H1 (cell line): Measurements from ENCODE around the gene PDE4D. TPM values are rescaled to one million over a fixed set of nuclear protein-coding genes. Genes with fewer than 3 reads are reported as not detected.

Experiments
- EP300 ChIP-seq, 2 experiments: IDR thresholded peaks; 1 replicate in 1 of 2; 2 replicates in 1 of 2; pipeline ENCODE4 v1.6.1; 2011 to 2012; ENCODE audit warnings: low read depth in 2 of 2, low read length in 2 of 2, mild to moderate bottlenecking in 2 of 2, borderline replicate concordance in 1 of 2, inconsistent platforms in 1 of 2, moderate library complexity in 1 of 2
- HDAC2 ChIP-seq, 2 experiments: fragments of 300-600 bp in 1 of 2; sonication (generic) in 1 of 2; IDR thresholded peaks; 2 replicates each; pipeline ENCODE4 v1.6.1; 2011 to 2012; ENCODE audit warnings: low read depth in 2 of 2, low read length in 2 of 2, mild to moderate bottlenecking in 2 of 2, moderate library complexity in 2 of 2, borderline replicate concordance in 1 of 2, inconsistent platforms in 1 of 2
- JUND ChIP-seq: IDR thresholded peaks from 2 replicates; pipeline ENCODE4 v1.6.1; 2011; ENCODE audit warnings: mild to moderate bottlenecking, improper control_type of control experiment, low read length
- KDM1A ChIP-seq: fragments of 200-600, 300-600 bp; sonication (generic); IDR thresholded peaks from 2 replicates; pipeline ENCODE4 v1.7.1; 2016; ENCODE audit warnings: mild to moderate bottlenecking, low read length, borderline replicate concordance
- SIX5 ChIP-seq: IDR thresholded peaks from 2 replicates; pipeline ENCODE4 v1.6.1; 2011; ENCODE audit warnings: mild to moderate bottlenecking, low read depth, low read length
- polyA plus RNA-seq, 7 experiments: library from polyadenylated mRNA; depleted of rRNA in 3 of 7; stranded (reverse) in 5 of 7; unstranded in 2 of 7; fragments of >200 nt in 5 of 7; fragments of 200-250 nt in 2 of 7; gene quantifications; 1 replicate in 5 of 7; 2 replicates in 1 of 7; 4 replicates in 1 of 7; pipeline versions ENCODE4 v1.2.1 to v1.2.3, GENCODE V29; 2011 to 2013; ENCODE audit warnings: missing spikeins in 2 of 7, mixed read lengths in 2 of 7
- total RNA-seq: library from RNA; stranded (reverse); fragmentation: NEBNext Ultra II Directional; extraction: Animal tissue kit (Norgen Biotek cat#: 25700); gene quantifications from 2 replicates; pipeline ENCODE4 v1.2.1, GENCODE V29; 2021
- TF ChIP-seq, protein P1 (sequence below): fragments of 300-600 bp; sonication (generic); IDR thresholded peaks from 2 replicates; pipeline ENCODE4 v1.7.1; 2012; ENCODE audit warnings: low read length, moderate library complexity, mild to moderate bottlenecking, inconsistent platforms; ENCODE audit not compliant: insufficient replicate concordance

The PDE4D gene
- total and polyA plus RNA-seq, 2 of the 8 experiments (the other 6 are each of a cell fraction or from before 2014, with no cell fraction given) = 2.3 to 3.7 TPM

DNA sequence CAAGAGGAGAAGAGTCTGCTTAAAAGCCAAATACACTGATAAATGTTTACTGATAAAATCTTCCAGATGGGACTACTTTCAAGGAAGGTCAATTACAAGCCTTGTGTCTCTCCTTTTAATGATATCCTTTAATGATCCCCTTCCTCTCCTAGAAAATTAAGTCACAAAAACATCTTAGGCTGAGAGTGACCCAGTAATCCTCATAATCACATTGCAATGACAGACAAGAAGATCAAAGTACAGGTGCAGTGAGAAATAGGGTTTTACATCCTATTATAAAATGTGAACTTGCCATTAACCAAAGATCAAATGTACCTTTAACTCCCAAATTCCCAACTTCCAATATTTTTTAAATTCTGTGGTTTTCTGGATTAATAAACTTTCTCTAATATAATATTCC is 795.8 kb downstream of the PDE4D start (continued):
- TF ChIP-seq HDAC2 (IDR thresholded peaks at IDR 0.05; ENCODE audit: borderline replicate concordance in 1 of 2, low read depth in 2 of 2, low read length in 2 of 2) (no peak), KDM1A (no peak), EP300 (IDR thresholded peaks at IDR 0.05; ENCODE audit: borderline replicate concordance in 1 of 2, low read depth in 2 of 2, low read length in 2 of 2) (no peak), JUND (no peak), SIX5 (no peak)
- TF ChIP-seq, protein P1, sequence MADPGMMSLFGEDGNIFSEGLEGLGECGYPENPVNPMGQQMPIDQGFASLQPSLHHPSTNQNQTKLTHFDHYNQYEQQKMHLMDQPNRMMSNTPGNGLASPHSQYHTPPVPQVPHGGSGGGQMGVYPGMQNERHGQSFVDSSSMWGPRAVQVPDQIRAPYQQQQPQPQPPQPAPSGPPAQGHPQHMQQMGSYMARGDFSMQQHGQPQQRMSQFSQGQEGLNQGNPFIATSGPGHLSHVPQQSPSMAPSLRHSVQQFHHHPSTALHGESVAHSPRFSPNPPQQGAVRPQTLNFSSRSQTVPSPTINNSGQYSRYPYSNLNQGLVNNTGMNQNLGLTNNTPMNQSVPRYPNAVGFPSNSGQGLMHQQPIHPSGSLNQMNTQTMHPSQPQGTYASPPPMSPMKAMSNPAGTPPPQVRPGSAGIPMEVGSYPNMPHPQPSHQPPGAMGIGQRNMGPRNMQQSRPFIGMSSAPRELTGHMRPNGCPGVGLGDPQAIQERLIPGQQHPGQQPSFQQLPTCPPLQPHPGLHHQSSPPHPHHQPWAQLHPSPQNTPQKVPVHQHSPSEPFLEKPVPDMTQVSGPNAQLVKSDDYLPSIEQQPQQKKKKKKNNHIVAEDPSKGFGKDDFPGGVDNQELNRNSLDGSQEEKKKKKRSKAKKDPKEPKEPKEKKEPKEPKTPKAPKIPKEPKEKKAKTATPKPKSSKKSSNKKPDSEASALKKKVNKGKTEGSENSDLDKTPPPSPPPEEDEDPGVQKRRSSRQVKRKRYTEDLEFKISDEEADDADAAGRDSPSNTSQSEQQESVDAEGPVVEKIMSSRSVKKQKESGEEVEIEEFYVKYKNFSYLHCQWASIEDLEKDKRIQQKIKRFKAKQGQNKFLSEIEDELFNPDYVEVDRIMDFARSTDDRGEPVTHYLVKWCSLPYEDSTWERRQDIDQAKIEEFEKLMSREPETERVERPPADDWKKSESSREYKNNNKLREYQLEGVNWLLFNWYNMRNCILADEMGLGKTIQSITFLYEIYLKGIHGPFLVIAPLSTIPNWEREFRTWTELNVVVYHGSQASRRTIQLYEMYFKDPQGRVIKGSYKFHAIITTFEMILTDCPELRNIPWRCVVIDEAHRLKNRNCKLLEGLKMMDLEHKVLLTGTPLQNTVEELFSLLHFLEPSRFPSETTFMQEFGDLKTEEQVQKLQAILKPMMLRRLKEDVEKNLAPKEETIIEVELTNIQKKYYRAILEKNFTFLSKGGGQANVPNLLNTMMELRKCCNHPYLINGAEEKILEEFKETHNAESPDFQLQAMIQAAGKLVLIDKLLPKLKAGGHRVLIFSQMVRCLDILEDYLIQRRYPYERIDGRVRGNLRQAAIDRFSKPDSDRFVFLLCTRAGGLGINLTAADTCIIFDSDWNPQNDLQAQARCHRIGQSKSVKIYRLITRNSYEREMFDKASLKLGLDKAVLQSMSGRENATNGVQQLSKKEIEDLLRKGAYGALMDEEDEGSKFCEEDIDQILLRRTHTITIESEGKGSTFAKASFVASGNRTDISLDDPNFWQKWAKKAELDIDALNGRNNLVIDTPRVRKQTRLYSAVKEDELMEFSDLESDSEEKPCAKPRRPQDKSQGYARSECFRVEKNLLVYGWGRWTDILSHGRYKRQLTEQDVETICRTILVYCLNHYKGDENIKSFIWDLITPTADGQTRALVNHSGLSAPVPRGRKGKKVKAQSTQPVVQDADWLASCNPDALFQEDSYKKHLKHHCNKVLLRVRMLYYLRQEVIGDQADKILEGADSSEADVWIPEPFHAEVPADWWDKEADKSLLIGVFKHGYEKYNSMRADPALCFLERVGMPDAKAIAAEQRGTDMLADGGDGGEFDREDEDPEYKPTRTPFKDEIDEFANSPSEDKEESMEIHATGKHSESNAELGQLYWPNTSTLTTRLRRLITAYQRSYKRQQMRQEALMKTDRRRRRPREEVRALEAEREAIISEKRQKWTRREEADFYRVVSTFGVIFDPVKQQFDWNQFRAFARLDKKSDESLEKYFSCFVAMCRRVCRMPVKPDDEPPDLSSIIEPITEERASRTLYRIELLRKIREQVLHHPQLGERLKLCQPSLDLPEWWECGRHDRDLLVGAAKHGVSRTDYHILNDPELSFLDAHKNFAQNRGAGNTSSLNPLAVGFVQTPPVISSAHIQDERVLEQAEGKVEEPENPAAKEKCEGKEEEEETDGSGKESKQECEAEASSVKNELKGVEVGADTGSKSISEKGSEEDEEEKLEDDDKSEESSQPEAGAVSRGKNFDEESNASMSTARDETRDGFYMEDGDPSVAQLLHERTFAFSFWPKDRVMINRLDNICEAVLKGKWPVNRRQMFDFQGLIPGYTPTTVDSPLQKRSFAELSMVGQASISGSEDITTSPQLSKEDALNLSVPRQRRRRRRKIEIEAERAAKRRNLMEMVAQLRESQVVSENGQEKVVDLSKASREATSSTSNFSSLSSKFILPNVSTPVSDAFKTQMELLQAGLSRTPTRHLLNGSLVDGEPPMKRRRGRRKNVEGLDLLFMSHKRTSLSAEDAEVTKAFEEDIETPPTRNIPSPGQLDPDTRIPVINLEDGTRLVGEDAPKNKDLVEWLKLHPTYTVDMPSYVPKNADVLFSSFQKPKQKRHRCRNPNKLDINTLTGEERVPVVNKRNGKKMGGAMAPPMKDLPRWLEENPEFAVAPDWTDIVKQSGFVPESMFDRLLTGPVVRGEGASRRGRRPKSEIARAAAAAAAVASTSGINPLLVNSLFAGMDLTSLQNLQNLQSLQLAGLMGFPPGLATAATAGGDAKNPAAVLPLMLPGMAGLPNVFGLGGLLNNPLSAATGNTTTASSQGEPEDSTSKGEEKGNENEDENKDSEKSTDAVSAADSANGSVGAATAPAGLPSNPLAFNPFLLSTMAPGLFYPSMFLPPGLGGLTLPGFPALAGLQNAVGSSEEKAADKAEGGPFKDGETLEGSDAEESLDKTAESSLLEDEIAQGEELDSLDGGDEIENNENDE = no peak
